ENCODE measurements around the gene CCDC107.

- TF ChIP-seq GATA3 (IDR thresholded peaks at IDR 0.05; ENCODE audit: low read depth, low read length) (no peak), GATA2 (IDR thresholded peaks at IDR 0.05; ENCODE audit: low read depth, low read length) (no peak)
Observed at GRCh38 chr9:35646533-35647265, 11.4 kb upstream of the CCDC107 start.
